Left kidney (tissue), 2 donors: ENCODE results near the gene LSM14B. TPM values are rescaled to one million over a fixed set of nuclear protein-coding genes. Genes with fewer than 3 reads are reported as not detected.
"Not testable (repeated sequence)": the region's sequence is repeated elsewhere in the genome, so short reads cannot be mapped to it uniquely, and the experiment has no call there.

Experiments
- DNase-seq: peaks from one replicate; pipeline ENCODE4 v3.0.0-alpha.2; 2013
- polyA plus RNA-seq: library from polyadenylated mRNA; unstranded; fragments of 120-200 nt; gene quantifications from one replicate; pipeline ENCODE4 v1.2.1, GENCODE V29; 2013; ENCODE audit not compliant: insufficient read length

Gene LSM14B
- polyA plus RNA-seq, 1 donor, result 57.3 TPM

DNA sequence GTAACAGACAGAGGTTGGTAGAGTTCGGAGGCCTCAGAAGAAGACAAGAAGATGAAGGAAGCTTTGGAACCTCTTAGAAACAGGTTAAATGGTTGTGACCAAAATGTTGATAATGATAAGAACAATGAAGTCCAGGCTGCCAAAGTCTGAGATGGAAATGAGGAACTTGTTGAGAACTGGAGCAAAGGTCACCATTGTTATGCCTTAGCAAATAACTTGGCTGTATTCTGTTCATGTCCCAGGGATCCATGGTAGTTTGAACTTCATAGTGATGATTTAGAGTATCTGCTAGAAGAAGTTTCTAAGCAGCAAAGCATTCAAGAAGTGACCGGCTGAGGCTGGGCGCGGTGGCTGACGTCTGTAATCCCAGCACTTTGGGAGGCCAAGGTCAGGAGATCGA, 11.1 kb upstream of the LSM14B start:
- DNase-seq, result no peak

DNA sequence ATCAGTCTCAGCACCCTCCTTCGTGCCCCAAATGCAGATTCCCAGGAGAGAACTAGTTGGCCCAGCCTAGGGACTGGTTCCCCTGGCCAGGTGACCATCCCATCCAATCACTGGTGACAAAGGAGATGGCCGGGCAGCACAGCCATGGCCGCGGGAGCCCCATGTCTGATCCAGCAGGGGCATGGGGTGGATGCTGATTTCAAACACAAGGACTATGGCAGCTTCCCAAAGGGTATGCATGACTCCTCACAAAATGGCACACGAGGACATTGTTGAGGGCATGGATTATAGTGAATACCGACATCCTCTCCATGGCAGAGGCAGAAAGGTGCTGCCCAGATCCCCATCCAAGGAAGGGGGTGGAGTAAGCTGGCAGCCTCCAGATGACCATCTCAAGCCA, 9.9 kb upstream of the LSM14B start:
- no peak for DNase-seq

DNA sequence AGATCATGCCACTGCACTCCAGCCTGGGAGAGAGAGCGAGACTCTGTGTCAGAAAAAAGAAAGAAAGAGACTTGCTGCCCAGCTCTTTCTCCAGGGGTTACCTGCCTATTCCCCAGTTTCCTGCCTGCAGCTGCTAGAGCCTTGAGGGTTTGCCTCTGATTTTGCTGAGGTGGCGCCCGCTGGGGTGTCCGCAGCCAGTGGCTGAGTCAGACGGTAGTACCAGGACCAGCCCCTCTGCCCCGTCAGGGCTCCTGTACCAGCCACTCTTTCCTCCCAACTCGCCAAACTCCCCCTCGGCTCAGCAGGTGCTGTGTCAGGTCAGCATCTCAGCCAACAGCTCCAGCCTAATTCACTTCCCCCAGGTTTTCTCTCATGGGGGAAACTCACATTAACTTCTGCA, 7.4 kb upstream of the LSM14B start:
- DNase-seq, result no peak

GRCh38 chr20:62115800-62116407, 6.4 kb upstream of the LSM14B start:
- not testable (repeated sequence) for DNase-seq

DNA sequence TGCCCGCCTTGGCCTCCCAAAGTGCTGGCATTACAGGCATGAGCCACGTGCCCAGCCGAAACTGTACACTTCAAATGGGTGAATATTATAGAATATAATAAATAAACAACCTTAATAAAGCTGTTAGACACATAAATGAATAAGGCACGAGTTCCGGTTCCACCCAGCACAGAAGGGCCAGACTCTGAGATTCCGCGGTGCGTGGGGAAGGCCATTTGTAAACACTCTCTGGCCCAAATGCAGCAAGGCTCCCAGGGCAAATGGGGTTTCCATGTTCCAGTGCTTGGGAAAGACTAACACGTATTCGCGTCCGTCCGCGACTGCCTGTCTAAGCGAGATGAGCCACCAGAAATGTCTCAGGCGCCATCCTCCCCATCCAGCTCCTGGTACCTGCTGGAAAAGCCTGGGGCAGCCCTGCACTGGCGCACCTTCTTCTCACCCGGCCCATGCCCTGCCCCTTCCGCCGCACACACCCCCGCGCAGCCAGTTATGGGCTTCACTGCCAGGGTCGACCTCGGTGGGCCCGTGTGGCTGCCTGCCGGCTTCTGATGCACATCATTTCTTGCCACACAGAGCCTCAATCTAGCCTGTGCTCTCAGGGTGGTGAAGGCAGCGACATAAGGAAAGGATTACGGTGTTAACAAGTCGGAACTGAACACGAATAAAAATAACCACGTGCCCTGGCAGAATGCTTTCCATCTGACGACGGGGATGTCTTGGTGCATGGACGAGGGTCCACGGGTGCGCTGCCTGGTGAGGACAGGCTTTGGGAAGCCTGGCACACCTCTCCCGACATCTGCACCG, 5.5 kb upstream of the LSM14B start:
- no peak for DNase-seq

- DNase-seq, result no peak
Observed at GRCh38 chr20:62117362-62117646, 5.0 kb upstream of the LSM14B start.

- no peak for DNase-seq
Observed at GRCh38 chr20:62117658-62118057, 4.6 kb upstream of the LSM14B start.

DNA sequence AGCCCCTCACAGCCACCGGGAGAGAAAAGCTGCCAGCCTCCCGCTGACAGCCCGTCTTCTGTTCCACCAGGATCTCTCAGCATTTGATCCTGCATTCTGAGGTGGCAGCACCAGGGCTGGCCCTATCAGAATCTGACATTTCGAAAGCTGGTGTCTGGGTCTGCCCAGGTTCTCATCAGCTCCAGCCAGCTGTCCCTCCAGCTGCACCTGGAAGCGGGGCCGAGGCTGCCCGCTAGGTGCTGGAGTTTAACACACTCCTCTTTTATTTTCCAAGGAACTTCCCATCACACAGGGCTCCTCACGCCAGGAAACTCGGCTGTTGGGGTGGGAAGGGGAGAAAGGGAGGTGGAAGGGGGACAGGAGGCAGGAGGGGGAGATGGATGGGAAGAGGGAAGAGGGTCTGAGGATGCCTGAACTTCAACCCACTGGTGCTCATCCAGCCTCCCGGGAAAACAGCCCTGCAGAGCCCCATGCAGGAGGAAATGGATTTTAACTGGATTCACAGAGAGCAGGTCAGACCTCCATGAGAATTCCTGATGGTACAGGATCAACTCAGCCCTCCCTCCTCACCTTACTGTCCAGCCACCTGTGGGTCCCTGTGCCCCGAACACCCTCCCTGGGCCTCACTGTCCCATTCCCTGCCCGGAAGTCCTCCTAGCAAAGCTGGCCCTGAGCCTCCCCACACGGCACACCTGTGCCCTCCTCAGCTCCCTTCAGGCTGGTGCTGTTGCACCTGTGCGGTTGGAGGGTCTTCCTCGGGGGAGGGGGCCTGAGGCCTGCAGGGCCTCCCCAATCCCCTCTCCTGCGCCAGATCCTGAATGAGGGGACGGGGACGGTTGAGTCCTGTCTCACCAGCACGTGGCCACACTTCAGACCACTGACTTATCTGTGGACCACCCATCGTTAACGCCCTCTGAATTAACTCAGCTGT, 3.9 kb upstream of the LSM14B start:
- no peak for DNase-seq

DNA sequence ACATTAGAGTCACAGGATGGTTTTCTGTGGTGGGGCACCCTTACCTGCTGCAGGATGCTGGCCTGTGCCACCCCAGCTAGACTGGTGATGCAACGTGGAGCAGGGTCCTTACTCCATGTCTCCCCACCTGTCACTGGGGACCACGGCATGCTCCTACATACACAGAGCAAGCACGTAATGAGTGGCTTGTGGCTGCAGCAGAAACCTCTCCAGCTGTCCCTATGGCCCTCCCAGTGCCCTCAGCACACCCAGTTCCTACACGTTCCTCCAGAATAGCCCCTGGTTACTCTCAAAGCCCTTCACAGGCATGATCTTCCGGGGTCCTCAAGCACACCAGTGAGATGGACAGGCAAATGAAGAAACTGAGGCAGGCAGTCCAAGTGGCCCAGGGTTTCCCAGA, 3.2 kb upstream of the LSM14B start:
- DNase-seq, result no peak

- no peak for DNase-seq
Observed at GRCh38 chr20:62119591-62120364, 2.5 kb upstream of the LSM14B start.

DNA sequence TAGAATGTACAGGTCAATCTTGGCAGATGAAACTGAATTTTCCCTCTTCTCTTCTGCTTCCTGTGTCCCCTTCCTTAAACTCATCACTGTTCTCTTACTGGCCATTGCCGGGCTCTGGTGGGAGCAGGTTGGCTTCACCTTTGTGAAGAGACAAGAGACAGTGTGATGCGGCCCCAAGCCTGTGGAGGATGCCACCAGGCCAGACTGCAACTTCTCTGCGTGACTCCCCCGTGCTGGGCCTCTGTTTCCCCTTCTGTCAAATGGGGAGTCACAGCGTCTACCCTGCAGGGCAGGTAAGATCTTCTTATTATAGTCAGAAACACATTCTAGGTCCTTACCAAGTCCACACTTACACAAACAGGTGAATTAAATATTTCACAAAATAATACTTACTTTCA, 1.9 kb upstream of the LSM14B start:
- no peak for DNase-seq

- no peak for DNase-seq
Observed at GRCh38 chr20:62120990-62121775, 1.1 kb upstream of the LSM14B start.

DNA sequence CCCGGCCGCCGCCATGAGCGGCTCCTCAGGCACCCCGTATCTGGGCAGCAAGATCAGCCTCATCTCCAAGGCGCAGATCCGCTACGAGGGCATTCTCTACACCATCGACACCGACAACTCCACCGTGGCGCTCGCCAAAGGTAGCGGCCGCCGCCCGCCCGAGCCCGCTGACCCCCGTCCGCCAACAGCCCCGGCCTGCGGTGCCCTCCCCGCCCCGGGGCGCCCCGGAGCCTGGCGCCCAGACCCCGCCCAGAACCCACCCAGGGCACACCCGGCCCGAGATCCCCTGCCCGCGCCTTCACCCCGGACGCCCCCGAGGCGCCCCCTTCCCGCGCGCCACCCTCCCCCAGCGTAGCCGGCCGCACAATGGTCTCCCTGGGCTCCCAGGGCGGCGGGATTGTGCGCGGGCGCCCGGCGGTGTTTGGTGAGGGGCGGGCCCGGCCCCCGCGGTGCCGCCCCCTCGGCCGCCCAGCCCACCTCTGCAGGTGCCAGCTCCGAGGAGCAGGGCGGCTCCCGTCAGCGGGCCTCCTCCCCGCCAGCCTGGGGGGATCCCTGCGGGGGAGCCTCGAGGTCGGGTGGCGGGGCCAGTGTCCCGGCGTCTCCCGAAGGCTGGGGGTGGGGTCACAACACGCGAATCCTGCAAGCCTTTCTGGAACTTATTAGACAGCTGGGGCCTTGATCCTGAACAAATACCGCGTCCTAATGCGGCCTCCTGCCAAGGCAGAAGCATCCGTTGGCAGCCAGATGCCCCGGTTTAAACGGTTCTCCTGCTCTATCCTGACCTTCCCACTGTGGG, 577 bp downstream of the LSM14B start:
- no peak for DNase-seq

- DNase-seq, result no peak
Observed at GRCh38 chr20:62123450-62124118, 1.3 kb downstream of the LSM14B start.

DNA sequence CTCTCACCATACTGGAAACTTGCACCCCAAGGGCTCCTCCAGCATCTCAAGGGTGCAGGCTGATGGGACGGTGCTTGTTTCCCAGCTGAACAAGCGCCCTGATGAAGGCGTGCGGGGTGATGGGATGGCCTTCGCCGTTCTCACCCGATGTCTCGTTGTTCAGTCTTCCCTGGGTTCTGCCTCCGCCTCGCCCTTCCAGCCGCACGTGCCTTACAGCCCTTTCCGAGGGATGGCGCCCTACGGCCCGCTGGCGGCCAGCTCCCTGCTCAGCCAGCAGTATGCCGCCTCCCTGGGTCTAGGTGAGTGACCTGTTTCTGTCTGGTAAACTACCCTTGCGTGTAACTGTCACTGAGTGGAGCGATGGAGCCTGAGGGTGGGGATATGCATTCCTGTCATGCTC, 3.9 kb downstream of the LSM14B start:
- DNase-seq, result no peak

DNA sequence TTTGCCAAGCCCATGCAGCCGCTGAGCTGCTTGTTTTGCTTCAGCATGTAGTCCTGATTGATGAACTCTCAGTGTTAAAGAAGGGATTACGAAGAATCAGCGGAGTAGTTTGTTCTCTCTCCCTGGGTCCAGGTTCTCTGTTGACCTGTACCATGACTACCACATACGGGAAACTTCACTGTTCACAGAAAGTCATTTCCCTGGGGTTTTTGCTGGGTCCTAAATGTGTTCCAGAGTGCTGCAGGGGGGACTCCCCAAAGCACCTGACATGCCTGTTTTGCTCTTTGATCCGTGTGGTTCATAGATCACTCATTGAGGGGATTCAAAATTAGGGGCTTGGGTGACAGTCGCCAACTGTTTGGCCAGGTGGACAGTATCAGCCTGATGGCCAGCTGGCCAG, 5.5 kb downstream of the LSM14B start:
- no peak for DNase-seq

GRCh38 chr20:62128502-62128901, 6.2 kb downstream of the LSM14B start:
- no peak for DNase-seq

DNA sequence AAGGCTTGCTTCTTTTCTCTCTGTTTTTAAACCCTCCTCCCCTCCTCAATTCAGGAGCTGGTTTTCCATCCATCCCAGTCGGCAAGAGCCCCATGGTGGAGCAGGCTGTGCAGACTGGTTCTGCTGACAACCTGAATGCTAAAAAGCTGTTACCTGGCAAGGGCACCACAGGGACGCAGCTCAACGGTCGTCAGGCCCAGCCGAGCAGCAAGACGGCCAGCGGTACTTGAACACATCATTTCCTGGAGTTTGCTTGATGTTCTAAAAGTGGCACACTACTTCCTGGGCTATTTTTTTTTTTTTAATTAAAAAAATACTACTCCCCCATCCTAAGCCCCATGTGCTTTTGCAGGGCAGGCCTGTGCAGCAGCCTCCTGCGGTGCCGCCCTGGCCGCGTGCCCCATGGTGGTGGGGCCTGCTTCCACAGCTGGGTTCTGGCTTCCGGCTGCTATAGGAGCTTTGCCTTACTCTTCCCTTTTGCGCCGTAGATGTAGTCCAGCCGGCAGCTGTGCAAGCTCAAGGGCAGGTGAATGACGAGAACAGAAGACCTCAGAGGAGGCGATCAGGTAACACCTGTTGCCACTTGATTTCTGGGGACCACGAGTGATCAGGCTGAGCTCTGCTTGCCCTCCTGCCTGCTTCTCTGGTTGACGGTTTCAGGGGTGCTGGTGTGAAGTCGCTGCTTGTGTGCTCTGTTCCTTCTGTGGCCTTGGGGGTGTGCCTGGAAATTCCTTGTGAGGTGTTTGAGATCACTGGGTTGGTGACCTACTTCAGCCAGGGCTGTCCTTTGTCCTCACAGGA, 7.7 kb downstream of the LSM14B start:
- DNase-seq, result no peak
